Adrenal gland (tissue), 12 donors: ENCODE measurements around the gene GRK1. TPM values are rescaled to one million over a fixed set of nuclear protein-coding genes. Genes with fewer than 3 reads are reported as not detected.
"Not testable (repeated sequence)": the region's sequence is repeated elsewhere in the genome, so short reads cannot be mapped to it uniquely, and the experiment has no call there.

Source experiments
- DNase-seq, 7 donors: peaks; one replicate each; pipeline ENCODE4 v3.0.0-alpha.2; 2019 to 2020
- H3K27ac ChIP-seq, 5 donors: fragments of 200-600 bp; sonication (generic) in 4 of 5; 1 replicate in 3 of 5; 2 replicates in 2 of 5; pipeline versions ENCODE4 v1.5.1 to v1.8.0; 2016 to 2020; ENCODE audit warnings: mild to moderate bottlenecking in 1 of 5
- H3K27me3 ChIP-seq: fragments of 200-600 bp; 2 replicates; pipeline ENCODE4 v1.8.0; 2021
- H3K36me3 ChIP-seq, 2 donors: fragments of 200-600 bp; replicated peaks in 1 of 2; 1 replicate in 1 of 2; 2 replicates in 1 of 2; pipeline versions ENCODE4 v1.5.1 to v1.8.0; 2018 to 2022
- H3K4me1 ChIP-seq, 2 donors: fragments of 200-600 bp; replicated peaks in 1 of 2; 1 replicate in 1 of 2; 2 replicates in 1 of 2; pipeline versions ENCODE4 v1.5.1 to v1.8.0; 2018 to 2021
- H3K4me3 ChIP-seq, 4 donors: fragments of 200-600 bp; sonication (generic) in 3 of 4; one replicate each; pipeline ENCODE4 v1.5.1; 2016 to 2018
- H3K9me3 ChIP-seq, 3 donors: fragments of 200-600 bp; sonication (generic) in 1 of 3; replicated peaks in 1 of 3; 1 replicate in 2 of 3; 2 replicates in 1 of 3; pipeline versions ENCODE4 v1.5.1 to v1.8.0; 2016 to 2021
- POLR2A ChIP-seq, 2 donors: fragments of 450-650 bp; IDR thresholded peaks; one replicate each; pipeline ENCODE4 v1.6.1; 2017; ENCODE audit warnings: antibody characterized with exemption in 2 of 2, mild to moderate bottlenecking in 2 of 2, moderate library complexity in 1 of 2
- WGBS, 4 donors: extraction: QIAGEN DNeasy Blood & Tissue Kit in 2 of 4; methylation state at CpG; one replicate each; pipeline versions ENCODE4 v1.1.5 to v1.1.7; 2013 to 2017; 5-methylcytosine and 5-hydroxymethylcytosine counted together
- intact Hi-C, 2 donors: fragments of 100-400 bp; cut with DNase I; formaldehyde crosslinking; loops; one replicate each; pipeline versions ENCODE4 v1.14.1 to v1.15.0; 2022 to 2023
- polyA plus RNA-seq, 3 donors: library from polyadenylated mRNA; stranded (reverse); fragments of 200-250 nt in 2 of 3; fragments of 350-450 nt in 1 of 3; fragmentation: Illumina TruSeq in 1 of 3; extraction: RNeasy Lipid Tissue Mini Kit (QIAGEN cat#74804) in 1 of 3; gene quantifications; one replicate each; pipeline ENCODE4 v1.2.3, GENCODE V29; 2013 to 2014
- total RNA-seq, 9 donors: library from RNA; depleted of rRNA in 4 of 9; stranded (reverse); fragments of >200 nt in 4 of 9; fragments of 120-200 nt in 1 of 9; fragmentation: NEBNext Ultra II Directional in 1 of 9; extraction: Animal tissue kit (Norgen Biotek cat#: 25700) in 1 of 9; gene quantifications; one replicate each; pipeline versions ENCODE4 v1.1.0 to v1.2.4, GENCODE V29; 2013 to 2023
- TF ChIP-seq, protein P1 (sequence below), 6 experiments: fragments of 450-650 bp in 4 of 6; fragments of 200-600 bp in 2 of 6; sonication (generic) in 1 of 6; IDR thresholded peaks; 1 replicate in 5 of 6; 2 replicates in 1 of 6; pipeline versions ENCODE4 v1.5.1 to v1.8.0; 2016 to 2021; ENCODE audit warnings: antibody characterized with exemption in 6 of 6, mild to moderate bottlenecking in 2 of 6, moderate library complexity in 1 of 6
- donor health status: healthy with polysubstance abuse.
- donor health status: Bipolar disorder and iron deficiency.
- donor health status: DM: yes; HTN: yes; CAD: no.
- donor health status: DM: no; HTN: no; CAD: no.
- donor health status: DM: no; HTN: no; CAD: no.
- donor health status: DM: yes; HTN: yes; CAD: no.

The GRK1 gene
- total and polyA plus RNA-seq, 12 donors: 0.04 to 0.38 (median 0.22) TPM; not detected in 9

DNA sequence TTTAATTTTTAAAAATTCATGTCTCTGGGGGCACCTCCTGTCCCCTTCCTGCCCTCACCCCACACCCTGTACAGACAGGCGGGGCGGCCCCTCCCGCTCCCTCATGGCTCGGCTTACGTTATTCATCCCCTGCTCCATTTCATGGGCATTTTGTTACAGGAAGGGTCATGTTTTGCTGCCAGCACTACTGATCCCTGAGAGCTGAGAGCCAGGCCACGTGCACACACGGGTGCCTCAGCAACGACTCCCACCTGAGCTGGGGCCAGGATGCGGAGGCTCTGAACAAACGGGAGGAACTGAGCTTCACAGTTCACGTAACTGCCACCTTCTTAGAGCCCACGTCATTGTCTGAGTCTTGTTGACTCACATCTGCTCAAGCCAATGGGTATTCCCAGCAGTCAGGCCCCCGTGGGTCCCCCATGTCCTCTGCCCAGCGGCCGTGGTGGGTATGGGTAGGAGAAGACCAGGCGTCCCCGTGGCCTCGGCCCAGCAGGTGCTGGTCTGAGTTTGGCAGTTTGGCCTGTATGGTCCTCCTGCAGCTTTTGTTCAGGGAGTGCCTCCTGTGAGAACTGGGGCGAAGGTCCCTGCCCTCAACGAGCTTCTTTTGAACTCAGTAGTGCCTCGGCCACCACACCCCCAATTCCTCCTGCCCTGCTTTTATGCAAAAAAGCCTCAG, 75.6 kb downstream of the GRK1 start:
- no peak overlapping the region for H3K27ac ChIP-seq
- H3K4me3 ChIP-seq: no peak overlapping the region
- H3K27me3 ChIP-seq: no peaks in the 10 kb centered on the region
- 71 to 81% (median 78%) methylated on average over 14 to 21 of the region's 21 CpGs for WGBS, 4 donors
- no peaks in the 10 kb centered on the region for H3K4me1 ChIP-seq
- H3K9me3 ChIP-seq: no peaks in the 10 kb centered on the region
- TF ChIP-seq, protein P1, sequence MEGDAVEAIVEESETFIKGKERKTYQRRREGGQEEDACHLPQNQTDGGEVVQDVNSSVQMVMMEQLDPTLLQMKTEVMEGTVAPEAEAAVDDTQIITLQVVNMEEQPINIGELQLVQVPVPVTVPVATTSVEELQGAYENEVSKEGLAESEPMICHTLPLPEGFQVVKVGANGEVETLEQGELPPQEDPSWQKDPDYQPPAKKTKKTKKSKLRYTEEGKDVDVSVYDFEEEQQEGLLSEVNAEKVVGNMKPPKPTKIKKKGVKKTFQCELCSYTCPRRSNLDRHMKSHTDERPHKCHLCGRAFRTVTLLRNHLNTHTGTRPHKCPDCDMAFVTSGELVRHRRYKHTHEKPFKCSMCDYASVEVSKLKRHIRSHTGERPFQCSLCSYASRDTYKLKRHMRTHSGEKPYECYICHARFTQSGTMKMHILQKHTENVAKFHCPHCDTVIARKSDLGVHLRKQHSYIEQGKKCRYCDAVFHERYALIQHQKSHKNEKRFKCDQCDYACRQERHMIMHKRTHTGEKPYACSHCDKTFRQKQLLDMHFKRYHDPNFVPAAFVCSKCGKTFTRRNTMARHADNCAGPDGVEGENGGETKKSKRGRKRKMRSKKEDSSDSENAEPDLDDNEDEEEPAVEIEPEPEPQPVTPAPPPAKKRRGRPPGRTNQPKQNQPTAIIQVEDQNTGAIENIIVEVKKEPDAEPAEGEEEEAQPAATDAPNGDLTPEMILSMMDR (IDR thresholded peaks at IDR 0.05): no peak
- no peak for DNase-seq
- intact Hi-C loops: no loop called here
- H3K36me3 ChIP-seq: no peaks in the 10 kb centered on the region

DNA sequence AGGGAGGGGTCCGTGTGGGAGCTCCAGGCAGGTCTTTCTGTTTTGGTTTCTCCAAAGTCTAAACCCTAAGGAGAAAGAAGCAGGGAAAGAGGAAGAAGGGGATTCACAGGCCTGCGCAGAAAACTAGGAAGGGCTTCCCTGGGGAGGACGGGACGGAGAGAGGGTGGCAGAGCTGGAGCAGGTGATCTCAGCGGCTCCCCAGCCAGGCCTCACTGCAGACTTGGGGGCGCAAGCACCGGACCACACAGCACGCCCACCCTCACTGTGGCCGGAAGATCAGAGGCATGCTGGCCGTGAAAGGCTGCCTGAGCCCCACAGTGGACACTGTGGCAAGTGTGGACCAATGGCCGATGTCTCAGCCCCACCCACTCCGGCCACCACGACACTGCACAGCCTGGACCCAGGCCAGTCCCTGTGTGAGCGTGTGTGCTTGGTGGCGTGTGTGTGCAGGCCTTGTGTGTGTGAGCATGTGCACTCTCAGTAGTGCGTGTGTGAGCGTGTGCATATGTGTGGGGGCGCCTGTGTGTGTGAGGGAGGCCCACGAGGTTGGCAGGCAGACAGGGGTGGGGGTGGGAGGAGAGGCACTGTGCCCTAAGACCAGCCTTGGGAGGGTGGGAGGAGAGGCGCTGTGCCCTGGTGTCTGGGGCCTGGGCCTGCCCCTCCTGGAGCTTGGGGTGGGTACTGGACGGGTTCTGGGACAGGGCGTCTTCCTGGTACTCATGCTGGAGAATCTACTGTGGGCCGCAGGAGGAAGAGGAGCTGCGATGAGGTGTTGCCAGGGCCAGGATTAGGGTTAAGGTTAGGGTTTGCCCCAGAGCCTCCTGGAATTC, 76.6 kb downstream of the GRK1 start:
- H3K9me3 ChIP-seq: no peaks in the 10 kb centered on the region
- WGBS, 4 donors: 82 to 88% (median 87%) methylated on average over 16 to 24 of the region's 24 CpGs
- intact Hi-C loops: no loop called here

GRCh38 chr13:113744197-113745000, 77.4 kb downstream of the GRK1 start:
- TF ChIP-seq, protein P1 (IDR thresholded peaks at IDR 0.05): no peak
- no peak for TF ChIP-seq POLR2A (IDR thresholded peaks at IDR 0.05)
- intact Hi-C loops: no loop called here
- no peaks in the 10 kb centered on the region for H3K9me3 ChIP-seq
- H3K4me1 ChIP-seq: no peaks in the 10 kb centered on the region
- no peak for DNase-seq
- H3K36me3 ChIP-seq: no peaks in the 10 kb centered on the region
- no peaks in the 10 kb centered on the region for H3K27me3 ChIP-seq
- no peak overlapping the region for H3K27ac ChIP-seq
- 74 to 86% (median 83%) methylated on average over 12 to 21 of the region's 21 CpGs for WGBS, 4 donors
- no peak overlapping the region for H3K4me3 ChIP-seq

More for the DNA sequence above, 76.6 kb downstream of the GRK1 start:
- Histone ChIP-seq H3K36me3 (no peaks in the 10 kb centered on the region), H3K27me3 (no peaks in the 10 kb centered on the region), H3K4me3 (no peak overlapping the region), H3K4me1 (no peaks in the 10 kb centered on the region), H3K27ac (no peak overlapping the region)
- TF ChIP-seq POLR2A (IDR thresholded peaks at IDR 0.05): no peak
- no peak for DNase-seq

DNA sequence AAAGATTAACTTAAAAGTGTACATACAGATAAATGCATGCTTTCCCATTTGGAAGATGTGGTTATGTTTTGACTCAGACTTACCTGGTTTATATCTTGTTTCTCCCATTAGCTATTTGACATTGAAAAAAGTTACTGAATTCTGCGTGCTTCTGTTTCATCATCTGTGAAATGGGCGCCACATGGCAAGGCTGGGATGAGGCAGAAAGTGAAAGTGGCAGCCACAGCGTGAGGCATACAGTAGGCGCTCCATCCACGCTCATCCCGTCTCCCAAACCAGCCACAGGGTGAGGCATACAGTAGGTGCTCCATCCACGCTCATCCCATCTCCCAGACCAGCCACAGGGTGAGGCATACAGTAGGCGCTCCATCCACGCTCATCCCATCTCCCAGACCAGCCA, 78.0 kb downstream of the GRK1 start:
- intact Hi-C loops: no loop called here
- Histone ChIP-seq H3K4me1 (no peaks in the 10 kb centered on the region), H3K27ac (no peak overlapping the region), H3K9me3 (no peaks in the 10 kb centered on the region), H3K4me3 (no peak overlapping the region), H3K27me3 (no peaks in the 10 kb centered on the region), H3K36me3 (no peaks in the 10 kb centered on the region)
- no peak for DNase-seq
- 86 to 88% (median 87%) methylated on average over 7 to 9 of the region's 9 CpGs for WGBS, 4 donors
- TF ChIP-seq, protein P1 (IDR thresholded peaks at IDR 0.05): no peak
- TF ChIP-seq POLR2A (IDR thresholded peaks at IDR 0.05): no peak

- H3K9me3 ChIP-seq, H3K27ac ChIP-seq, H3K4me3 ChIP-seq, DNase-seq, H3K4me1 ChIP-seq, intact Hi-C loops, H3K27me3 ChIP-seq, H3K36me3 ChIP-seq: not testable (repeated sequence)
- 88 to 92% (median 89%) methylated on average over 20 to 24 of the region's 24 CpGs for WGBS, 4 donors
These were observed 78.6 kb downstream of the GRK1 start for GRCh38 chr13:113745500-113746142.
